GM23338 (cell line): ENCODE measurements around the gene ATF6. TPM values are rescaled to one million over a fixed set of nuclear protein-coding genes. Genes with fewer than 3 reads are reported as not detected.
A peak's percentile ranks its signal among the peaks of the same experiment; 100 is the strongest.

ENCODE experiments used
- ATAC-seq: fragments of 200-7000 bp; cut with Tn5 transposase; 3 replicates; pipeline ENCODE4 v1.9.1; 2020
- DNase-seq: peaks from one replicate; pipeline ENCODE4 v3.0.0-alpha.2; 2015; ENCODE audit warnings: low spot score
- H2AFZ ChIP-seq: fragments of 200-600 bp; sonication (generic); 2 replicates; pipeline ENCODE4 v1.8.0; 2016; ENCODE audit warnings: antibody characterized with exemption, mild to moderate bottlenecking, moderate library complexity
- H3F3A ChIP-seq: fragments of 200-600 bp; sonication (generic); replicated peaks from 2 replicates; pipeline ENCODE4 v1.8.0; 2017; ENCODE audit warnings: antibody characterized with exemption, mixed run types, low read depth
- H3K27ac ChIP-seq: fragments of 200-600 bp; sonication (generic); 2 replicates; pipeline ENCODE4 v1.6.1; 2016; ENCODE audit warnings: low read depth
- H3K27me3 ChIP-seq: fragments of 200-600 bp; sonication (generic); 2 replicates; pipeline ENCODE4 v1.8.0; 2016; ENCODE audit warnings: mild to moderate bottlenecking, mixed run types, moderate library complexity; ENCODE audit not compliant: insufficient read depth
- H3K36me3 ChIP-seq: fragments of 200-600 bp; sonication (generic); 2 replicates; pipeline ENCODE4 v1.8.0; 2016; ENCODE audit warnings: mild to moderate bottlenecking; ENCODE audit not compliant: insufficient read depth
- H3K4me1 ChIP-seq: fragments of 200-600 bp; sonication (generic); 2 replicates; pipeline ENCODE4 v1.8.0; 2016; ENCODE audit warnings: mild to moderate bottlenecking, moderate library complexity; ENCODE audit not compliant: insufficient read depth
- H3K4me2 ChIP-seq: fragments of 200-600 bp; sonication (generic); 2 replicates; pipeline ENCODE4 v1.7.1; 2017; ENCODE audit warnings: mixed run types
- H3K4me3 ChIP-seq: fragments of 200-600 bp; sonication (generic); 2 replicates; pipeline ENCODE4 v1.6.1; 2016; ENCODE audit warnings: mixed run types
- H3K79me2 ChIP-seq: fragments of 200-600 bp; sonication (generic); replicated peaks from 2 replicates; pipeline ENCODE4 v1.8.0; 2017; ENCODE audit warnings: mild to moderate bottlenecking; ENCODE audit not compliant: insufficient read depth
- H3K9me2 ChIP-seq: fragments of 200-600 bp; sonication (generic); 2 replicates; pipeline ENCODE4 v1.8.0; 2017; ENCODE audit not compliant: insufficient read depth
- H4K20me1 ChIP-seq: fragments of 200-600 bp; sonication (generic); replicated peaks from 2 replicates; pipeline ENCODE4 v1.8.0; 2017; ENCODE audit warnings: mild to moderate bottlenecking; ENCODE audit not compliant: insufficient read depth
- H3K27ac Mint-ChIP-seq: 2 replicates; pipeline ENCODE4 v1.8.0; 2020; ENCODE audit warnings: inconsistent platforms, mild to moderate bottlenecking, moderate library complexity, mixed read lengths
- H3K27me3 Mint-ChIP-seq: 3 replicates; pipeline ENCODE4 v1.8.0; 2022; ENCODE audit warnings: low read depth, mild to moderate bottlenecking, moderate library complexity, mixed read lengths, inconsistent platforms; ENCODE audit not compliant: insufficient read depth, poor library complexity
- H3K36me3 Mint-ChIP-seq: 3 replicates; pipeline ENCODE4 v1.8.0; 2021; ENCODE audit warnings: low read depth, mild to moderate bottlenecking, inconsistent platforms, moderate library complexity, mixed read lengths
- H3K4me1 Mint-ChIP-seq: 3 replicates; pipeline ENCODE4 v1.8.0; 2020; ENCODE audit warnings: mild to moderate bottlenecking, inconsistent platforms, mixed read lengths
- H3K4me3 Mint-ChIP-seq: 3 replicates; pipeline ENCODE4 v1.8.0; 2021; ENCODE audit warnings: moderate library complexity, mild to moderate bottlenecking, inconsistent platforms, mixed read lengths
- H3K9me3 Mint-ChIP-seq: 3 replicates; pipeline ENCODE4 v1.8.0; 2020; ENCODE audit warnings: moderate library complexity, mild to moderate bottlenecking, inconsistent platforms, mixed read lengths
- ETS1 ChIP-seq: IDR thresholded peaks from 2 replicates; pipeline ENCODE4 v1.6.1; 2016; ENCODE audit warnings: antibody characterized with exemption
- EZH2 ChIP-seq: fragments of 200-600 bp; sonication (generic); IDR thresholded peaks from one replicate; pipeline ENCODE4 v1.8.0; 2017; ENCODE audit warnings: antibody characterized with exemption, mild to moderate bottlenecking, low read depth; ENCODE audit not compliant: unreplicated experiment
- JUNB ChIP-seq: IDR thresholded peaks from one replicate; pipeline ENCODE4 v1.6.1; 2016; ENCODE audit warnings: antibody characterized with exemption; ENCODE audit not compliant: unreplicated experiment
- POLR2AphosphoS5 ChIP-seq: IDR thresholded peaks from 2 replicates; pipeline ENCODE4 v1.6.1; 2016; ENCODE audit warnings: antibody characterized with exemption, low read depth
- REST ChIP-seq: IDR thresholded peaks from one replicate; pipeline ENCODE4 v1.6.1; 2018; ENCODE audit warnings: antibody characterized with exemption; ENCODE audit not compliant: unreplicated experiment
- STAT1 ChIP-seq: IDR thresholded peaks from one replicate; pipeline ENCODE4 v1.6.1; 2016; ENCODE audit warnings: antibody characterized with exemption; ENCODE audit not compliant: unreplicated experiment
- ZNF462 ChIP-seq: fragments of 250-450 bp; sonication (Bioruptor Pico); IDR thresholded peaks from 2 replicates; pipeline ENCODE4 v1.5.0; 2020; ENCODE audit warnings: mild to moderate bottlenecking, moderate library complexity
- polyA plus RNA-seq: library from polyadenylated mRNA; unstranded; fragments of >200 nt; fragmentation: Nextera tagmentation; extraction: Ambion mirVana; gene quantifications from 2 replicates; pipeline ENCODE4 v1.2.1, GENCODE V29; 2016
- total RNA-seq: library from RNA; depleted of rRNA; stranded (reverse); fragments of >200 nt; shearing (Covaris generic); gene quantifications from 2 replicates; pipeline ENCODE4 v1.2.3, GENCODE V29; 2014

ATF6 gene
- total and polyA plus RNA-seq, 2 experiments from 2014 or later: 5.0 to 13.5 TPM

DNA sequence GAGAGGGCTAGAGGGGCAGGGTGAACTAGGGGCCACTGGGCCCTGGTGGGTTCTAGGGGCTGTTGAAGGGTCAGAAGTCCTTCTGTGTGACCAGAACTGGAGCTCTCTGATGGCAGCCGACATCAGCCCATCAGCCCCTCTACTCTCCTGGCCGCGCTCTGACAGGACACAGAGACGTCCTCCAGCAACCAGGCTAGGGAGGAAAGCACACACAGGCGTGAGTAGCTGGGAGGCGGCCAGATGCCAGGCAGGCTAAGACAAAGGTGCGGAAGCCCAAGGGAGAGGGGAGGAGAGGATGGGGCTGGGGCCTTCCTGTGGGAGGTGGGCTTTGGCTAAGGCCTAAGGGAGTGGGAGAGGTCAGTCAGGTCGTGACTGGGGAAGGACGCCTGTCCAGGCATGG is 206.7 kb downstream of the ATF6 start:
- no peak for TF ChIP-seq JUNB
- TF ChIP-seq ZNF462 (CRISPR knock-in tag): no peak
- Mint-ChIP-seq H3K4me3 (no peak overlapping the region), H3K9me3 (no peaks in the 10 kb centered on the region), H3K27ac (no peak overlapping the region), H3K27me3 (peaks cover 2% of the 10 kb centered on the region), H3K36me3 (no peaks in the 10 kb centered on the region), H3K4me1 (peaks cover 16% of the 10 kb centered on the region)
- Histone ChIP-seq H3K79me2 (no peaks in the 10 kb centered on the region), H4K20me1 (no peaks in the 10 kb centered on the region; the same call in 1 of the 2 replicates), H3K4me1 (0 out of 2 replicates have a peak, but pooled peaks cover 4% of the 10 kb centered on the region), H3F3A (no peaks in the 10 kb centered on the region), H3K9me2 (0 out of 2 replicates have a peak, but pooled peaks cover 3% of the 10 kb centered on the region), H3K27me3 (no peaks in the 10 kb centered on the region), H3K4me2 (no peak overlapping the region), H2AFZ (no peak overlapping the region), H3K36me3 (no peaks in the 10 kb centered on the region), H3K27ac (no peak overlapping the region), H3K4me3 (no peak overlapping the region)
- ATAC-seq: peak; percentile 38
- DNase-seq: no peak

GRCh38 chr1:161973924-161974845 is 208.1 kb downstream of the ATF6 start:
- Histone ChIP-seq H3K27ac (no peak overlapping the region), H3K9me2 (0 out of 2 replicates have a peak, but pooled peaks cover 3% of the 10 kb centered on the region), H3K4me2 (no peak overlapping the region), H3K4me3 (no peak overlapping the region), H3K79me2 (no peaks in the 10 kb centered on the region), H3F3A (no peaks in the 10 kb centered on the region), H3K4me1 (0 out of 2 replicates have a peak, but pooled peaks cover 4% of the 10 kb centered on the region), H2AFZ (no peak overlapping the region), H3K27me3 (no peaks in the 10 kb centered on the region), H3K36me3 (no peaks in the 10 kb centered on the region), H4K20me1 (no peaks in the 10 kb centered on the region; the same call in 1 of the 2 replicates)
- Mint-ChIP-seq H3K27ac (no peak overlapping the region), H3K4me3 (no peak overlapping the region), H3K4me1 (peaks cover 16% of the 10 kb centered on the region), H3K9me3 (no peaks in the 10 kb centered on the region; the same call in 2 of the 3 replicates), H3K36me3 (no peaks in the 10 kb centered on the region), H3K27me3 (peaks cover 2% of the 10 kb centered on the region)
- ATAC-seq: no peak
- no peak for DNase-seq
- TF ChIP-seq REST: no peak
- TF ChIP-seq JUNB: no peak
- no peak for TF ChIP-seq STAT1
- no peak for TF ChIP-seq EZH2
- TF ChIP-seq POLR2AphosphoS5: no peak
- no peak for TF ChIP-seq ETS1
